HepG2 (cell line): ENCODE measurements around the gene BCL2L2.

Source experiments
- CEBPB ChIP-seq: IDR thresholded peaks from 2 replicates; pipeline ENCODE4 v1.6.1; 2011; ENCODE audit warnings: low read depth, low read length, improper control_type of control experiment, borderline replicate concordance
- SMC3 ChIP-seq: IDR thresholded peaks from 2 replicates; pipeline ENCODE4 v1.6.1; 2011; ENCODE audit warnings: low read length, improper control_type of control experiment
- ZNF350 ChIP-seq: sonication (generic); formaldehyde crosslinking; IDR thresholded peaks from 2 replicates; pipeline ENCODE4 v1.4.0; 2020; ENCODE audit warnings: mild to moderate bottlenecking, low read depth, missing genetic modification reagents, borderline replicate concordance
- TF ChIP-seq, protein P1 (sequence below): sonication (generic); formaldehyde crosslinking; IDR thresholded peaks from 2 replicates; pipeline ENCODE4 v1.5.0; 2020; ENCODE audit warnings: mild to moderate bottlenecking, missing genetic modification reagents, moderate library complexity
- TF ChIP-seq, protein P2 (sequence below): sonication (generic); formaldehyde crosslinking; IDR thresholded peaks from 2 replicates; pipeline ENCODE4 v1.5.1; 2020; ENCODE audit warnings: mild to moderate bottlenecking, missing genetic modification reagents, borderline replicate concordance

DNA sequence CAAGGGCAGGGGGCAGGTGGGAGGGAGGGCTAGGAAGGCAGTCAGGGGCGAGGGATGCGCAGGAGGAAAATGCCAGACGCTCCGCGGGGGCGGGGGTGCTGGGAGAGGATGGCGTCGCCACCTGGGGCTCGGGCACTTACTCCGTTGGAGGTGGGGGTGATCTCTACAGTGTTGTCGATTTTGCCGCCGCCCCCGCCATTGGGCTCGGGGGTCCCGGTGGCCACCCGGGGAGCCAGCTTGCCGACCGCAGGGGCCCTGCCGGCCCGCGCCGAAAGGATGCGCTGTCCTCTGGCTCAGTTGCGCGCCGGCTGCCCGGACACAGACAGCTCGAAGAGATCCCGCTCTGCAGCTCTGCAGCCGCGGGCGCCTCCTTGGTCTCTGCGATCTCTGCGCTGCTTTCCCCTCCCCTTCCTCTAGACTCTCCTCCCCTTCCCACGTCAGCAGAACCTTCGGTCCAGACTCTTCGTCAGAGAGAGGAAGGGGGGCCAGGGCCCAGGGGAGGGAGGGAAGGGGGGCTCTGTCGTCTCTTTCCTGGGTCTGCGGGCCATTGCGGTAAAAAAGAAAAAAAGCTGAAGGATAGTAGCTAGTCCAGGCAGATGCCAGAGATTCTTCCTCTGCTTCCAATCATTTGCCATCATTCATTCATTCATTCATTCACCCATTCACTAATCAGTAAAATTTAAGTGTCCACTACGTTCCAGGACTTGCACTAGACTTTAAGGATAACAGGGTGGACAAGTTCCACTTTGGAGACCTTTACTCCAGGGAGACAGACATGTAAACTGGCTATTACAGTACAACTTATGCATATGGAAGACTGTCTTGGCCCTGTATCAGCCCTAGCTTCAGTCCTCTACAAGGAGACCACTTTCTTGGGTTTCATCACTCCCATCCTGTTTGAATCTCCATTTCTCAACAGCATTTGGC lies 46.1 kb downstream of the BCL2L2 start, which contains the start of gene SLC22A17:
- TF ChIP-seq SMC3 (no peak), ZNF350 (CRISPR knock-in tag) (no peak), CEBPB (no peak)
- TF ChIP-seq, protein P1, sequence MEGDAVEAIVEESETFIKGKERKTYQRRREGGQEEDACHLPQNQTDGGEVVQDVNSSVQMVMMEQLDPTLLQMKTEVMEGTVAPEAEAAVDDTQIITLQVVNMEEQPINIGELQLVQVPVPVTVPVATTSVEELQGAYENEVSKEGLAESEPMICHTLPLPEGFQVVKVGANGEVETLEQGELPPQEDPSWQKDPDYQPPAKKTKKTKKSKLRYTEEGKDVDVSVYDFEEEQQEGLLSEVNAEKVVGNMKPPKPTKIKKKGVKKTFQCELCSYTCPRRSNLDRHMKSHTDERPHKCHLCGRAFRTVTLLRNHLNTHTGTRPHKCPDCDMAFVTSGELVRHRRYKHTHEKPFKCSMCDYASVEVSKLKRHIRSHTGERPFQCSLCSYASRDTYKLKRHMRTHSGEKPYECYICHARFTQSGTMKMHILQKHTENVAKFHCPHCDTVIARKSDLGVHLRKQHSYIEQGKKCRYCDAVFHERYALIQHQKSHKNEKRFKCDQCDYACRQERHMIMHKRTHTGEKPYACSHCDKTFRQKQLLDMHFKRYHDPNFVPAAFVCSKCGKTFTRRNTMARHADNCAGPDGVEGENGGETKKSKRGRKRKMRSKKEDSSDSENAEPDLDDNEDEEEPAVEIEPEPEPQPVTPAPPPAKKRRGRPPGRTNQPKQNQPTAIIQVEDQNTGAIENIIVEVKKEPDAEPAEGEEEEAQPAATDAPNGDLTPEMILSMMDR (CRISPR knock-in tag): peak; percentile 6
- TF ChIP-seq, protein P2, sequence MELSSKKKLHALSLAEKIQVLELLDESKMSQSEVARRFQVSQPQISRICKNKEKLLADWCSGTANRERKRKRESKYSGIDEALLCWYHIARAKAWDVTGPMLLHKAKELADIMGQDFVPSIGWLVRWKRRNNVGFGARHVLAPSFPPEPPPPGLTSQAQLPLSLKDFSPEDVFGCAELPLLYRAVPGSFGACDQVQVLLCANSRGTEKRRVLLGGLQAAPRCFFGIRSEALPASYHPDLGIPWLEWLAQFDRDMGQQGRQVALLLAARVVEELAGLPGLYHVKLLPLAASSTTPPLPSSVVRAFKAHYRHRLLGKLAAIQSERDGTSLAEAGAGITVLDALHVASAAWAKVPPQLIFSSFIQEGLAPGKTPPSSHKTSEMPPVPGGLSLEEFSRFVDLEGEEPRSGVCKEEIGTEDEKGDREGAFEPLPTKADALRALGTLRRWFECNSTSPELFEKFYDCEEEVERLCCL: no peak
